Tibial nerve (tissue), 3 donors: Measurements from ENCODE around the gene GPR31.

Experiments
- CTCF ChIP-seq, 5 experiments: fragments of 200-600 bp in 3 of 5; fragments of 450-650 bp in 2 of 5; sonication (generic) in 3 of 5; IDR thresholded peaks; one replicate each; pipeline ENCODE4 v1.5.1; 2016 to 2019; ENCODE audit warnings: antibody characterized with exemption in 5 of 5, mild to moderate bottlenecking in 3 of 5, moderate library complexity in 2 of 5
- POLR2A ChIP-seq, 2 donors: fragments of 450-650 bp; IDR thresholded peaks; one replicate each; pipeline ENCODE4 v1.6.1; 2017; ENCODE audit warnings: antibody characterized with exemption in 2 of 2, mild to moderate bottlenecking in 2 of 2, moderate library complexity in 2 of 2

GRCh38 chr6:167118006-167118405 is 39.8 kb downstream of the GPR31 start:
- TF ChIP-seq CTCF (IDR thresholded peaks at IDR 0.05): no peak
- TF ChIP-seq POLR2A (IDR thresholded peaks at IDR 0.05): no peak
